Thoracic aorta (tissue), 2 donors: ENCODE data around the gene S100A3. TPM values are rescaled to one million over a fixed set of nuclear protein-coding genes. Genes with fewer than 3 reads are reported as not detected.
"Not testable (repeated sequence)": the region's sequence is repeated elsewhere in the genome, so short reads cannot be mapped to it uniquely, and the experiment has no call there.

Source experiments
- ATAC-seq: fragments of 150-250 bp; one replicate; pipeline ENCODE4 v1.8.0; 2017; ENCODE audit warnings: low read depth; ENCODE audit not compliant: insufficient number of reproducible peaks, low FRiP score
- DNase-seq: peaks from one replicate; pipeline ENCODE4 v3.0.0-alpha.2; 2020; ENCODE audit warnings: low spot score
- H3K27ac ChIP-seq, 2 donors: fragments of 200-600 bp; sonication (generic); 1 replicate in 1 of 2; 2 replicates in 1 of 2; pipeline ENCODE4 v1.5.1; 2016; ENCODE audit warnings: mild to moderate bottlenecking in 2 of 2, moderate library complexity in 2 of 2
- H3K27me3 ChIP-seq: fragments of 200-600 bp; sonication (generic); replicated peaks from 2 replicates; pipeline ENCODE4 v1.6.0; 2016; ENCODE audit warnings: mild to moderate bottlenecking; ENCODE audit not compliant: insufficient read depth
- H3K36me3 ChIP-seq: fragments of 200-600 bp; sonication (generic); one replicate; pipeline ENCODE4 v1.5.1; 2016
- H3K4me1 ChIP-seq, 2 donors: fragments of 200-600 bp; sonication (generic); 1 replicate in 1 of 2; 2 replicates in 1 of 2; pipeline versions ENCODE4 v1.5.1 to v1.6.0; 2016; ENCODE audit warnings: low read depth in 2 of 2, mild to moderate bottlenecking in 1 of 2; ENCODE audit not compliant: control insufficient read depth in 1 of 2
- H3K4me3 ChIP-seq: fragments of 200-600 bp; sonication (generic); 2 replicates; pipeline ENCODE4 v1.5.1; 2016; ENCODE audit warnings: mild to moderate bottlenecking
- H3K9me3 ChIP-seq: fragments of 200-600 bp; sonication (generic); 2 replicates; pipeline ENCODE4 v1.5.1; 2016
- CTCF ChIP-seq: fragments of 200-600 bp; sonication (generic); IDR thresholded peaks from one replicate; pipeline ENCODE4 v1.5.1; 2019; ENCODE audit warnings: antibody characterized with exemption
- total RNA-seq, 2 donors: library from RNA; depleted of rRNA; stranded (reverse); fragments of >200 nt; gene quantifications; one replicate each; pipeline versions ENCODE4 v1.1.0 to v1.2.3, GENCODE V29; 2016

S100A3 gene
- total RNA-seq: 10 to 100 TPM in 1 of 2 donors, 1 to 10 TPM in 1; 3.1 to 25.0 TPM

DNA sequence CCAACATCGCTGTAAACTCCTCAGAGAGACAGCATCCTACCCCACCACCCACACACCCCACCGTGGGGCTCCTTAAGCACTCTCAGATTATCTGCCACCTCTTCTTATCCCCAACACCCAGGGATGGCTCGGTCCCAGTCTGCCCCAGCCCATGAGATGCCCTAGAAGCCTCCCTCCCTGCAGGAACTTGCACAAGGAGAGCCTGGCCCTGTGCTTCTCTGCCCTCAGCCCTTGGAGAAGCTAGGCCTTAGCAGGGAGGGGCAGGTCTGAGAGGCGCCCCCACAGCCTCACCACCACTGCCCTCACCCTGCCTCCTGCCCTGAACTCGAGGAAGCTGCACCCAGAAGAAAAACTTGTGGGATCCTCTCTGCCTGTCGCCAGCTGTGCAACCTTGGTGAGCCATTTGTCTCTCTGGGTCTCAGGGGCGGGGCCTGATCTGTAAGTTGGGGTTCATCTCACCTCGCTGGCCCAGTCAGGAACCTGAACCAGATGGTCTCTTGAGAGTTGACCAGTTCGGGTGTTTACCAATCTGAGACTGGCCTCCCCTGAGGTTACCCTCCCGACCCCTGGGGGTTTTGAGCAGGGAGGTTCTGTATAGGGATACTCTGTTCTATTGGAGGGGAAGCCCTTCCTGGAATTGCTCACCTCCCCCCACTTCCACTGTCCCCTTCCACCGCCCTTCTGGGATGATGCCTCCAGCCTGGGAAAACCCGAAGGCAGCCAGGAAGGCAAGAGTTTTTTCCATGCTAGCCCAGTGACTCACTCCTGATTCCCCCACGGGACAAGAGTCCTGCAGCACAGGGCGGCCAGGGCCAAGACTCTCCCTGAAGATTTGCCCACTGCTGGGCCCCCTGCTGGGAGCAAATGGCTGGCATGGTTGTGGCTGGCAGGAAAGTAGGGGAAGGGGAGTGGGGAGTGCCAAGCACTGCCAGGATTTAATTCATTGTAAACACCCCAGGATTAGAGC is at the start of gene S100A3:
S100A3 (minus strand) TSS at position 537 of the 967 bp plus-strand sequence. CDS start 773 bp downstream, outside the sequence.
- no peaks in the 10 kb centered on the region for H3K9me3 ChIP-seq
- no peak for DNase-seq
- ATAC-seq: peak; percentile 75
- peak within 1 kb of the TSS; percentile 76 to 96 for H3K27ac ChIP-seq
- peak within 1 kb of the TSS; percentile 15 for H3K4me3 ChIP-seq
- peak; percentile 45 for TF ChIP-seq CTCF
- no peaks in the 10 kb centered on the region for H3K36me3 ChIP-seq
- H3K4me1 ChIP-seq: peaks cover 58 to 75% of the 10 kb centered on the region in 2 donors
- H3K27me3 ChIP-seq: no peaks in the 10 kb centered on the region

DNA sequence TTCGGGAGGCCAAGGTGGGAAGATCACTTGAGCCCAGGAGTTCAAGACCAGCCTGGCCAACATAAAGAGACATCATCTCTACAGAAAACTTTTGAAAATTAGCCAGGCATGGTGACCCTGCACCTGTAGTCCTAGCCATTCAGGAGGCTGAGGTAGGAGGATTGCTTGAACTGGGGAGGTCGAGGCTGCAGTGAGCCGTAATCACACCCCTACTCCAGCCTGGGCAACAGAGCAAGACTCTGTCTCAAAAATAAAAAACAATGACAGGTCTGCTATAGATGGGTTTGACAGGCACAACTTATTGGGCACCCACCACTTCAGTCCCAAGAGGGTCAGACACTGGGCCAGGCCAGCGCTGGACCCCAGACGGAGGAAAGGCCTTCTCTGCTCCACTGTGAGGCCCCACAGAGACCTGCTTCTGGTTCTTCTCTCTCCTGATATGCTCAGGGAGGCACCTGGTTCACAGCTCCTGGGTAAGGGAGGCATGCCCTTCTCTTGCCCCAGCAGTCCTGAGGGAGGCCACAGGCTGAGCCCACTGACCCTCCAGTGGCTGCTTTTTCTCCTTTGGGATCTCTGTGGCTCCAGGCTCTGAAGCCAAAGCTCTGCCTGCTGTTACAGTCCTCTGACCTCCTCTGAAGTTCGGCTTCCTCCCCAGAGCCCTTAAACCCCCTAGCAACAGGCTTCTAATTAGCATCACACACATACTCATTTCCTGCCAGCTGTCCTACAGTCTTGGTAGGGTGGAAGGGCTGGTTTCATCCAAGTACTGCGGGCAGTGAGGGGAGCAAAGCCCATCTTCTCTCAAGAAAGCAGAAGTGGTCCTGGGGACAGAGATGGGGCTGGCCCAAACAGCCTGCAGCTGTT is 49.5 kb upstream of the S100A3 start:
- Histone ChIP-seq H3K27ac (no peak overlapping the region), H3K4me3 (no peak overlapping the region), H3K4me1 (no peaks in the 10 kb centered on the region), H3K36me3 (no peaks in the 10 kb centered on the region), H3K9me3 (no peaks in the 10 kb centered on the region), H3K27me3 (no peaks in the 10 kb centered on the region)
- no peak for DNase-seq
- no peak for ATAC-seq
- no peak for TF ChIP-seq CTCF

DNA sequence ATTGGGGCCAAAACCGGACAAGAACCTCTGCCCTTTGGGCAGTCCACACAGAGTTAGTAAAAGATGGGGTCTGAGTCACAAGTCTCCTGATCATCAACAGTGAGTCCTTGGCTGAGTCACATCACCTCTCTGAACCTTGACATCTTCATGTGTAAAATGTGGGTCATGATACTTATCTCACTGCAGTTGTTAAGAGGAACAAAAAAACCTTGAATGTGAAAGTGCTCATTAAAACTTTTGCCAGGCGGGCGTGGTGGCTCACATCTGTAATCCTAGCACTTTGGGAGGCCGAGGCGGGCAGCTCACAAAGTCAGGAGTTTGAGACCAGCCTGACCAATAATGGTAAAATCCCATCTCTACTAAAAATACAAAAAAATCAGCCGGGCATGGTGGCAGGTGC is 48.1 kb upstream of the S100A3 start:
- no peak overlapping the region for H3K4me3 ChIP-seq
- DNase-seq (no peak), ATAC-seq (no peak)
- no peaks in the 10 kb centered on the region for H3K27me3 ChIP-seq
- no peak overlapping the region for H3K27ac ChIP-seq
- TF ChIP-seq CTCF: no peak
- no peaks in the 10 kb centered on the region for H3K9me3 ChIP-seq
- H3K36me3 ChIP-seq: no peaks in the 10 kb centered on the region
- no peaks in the 10 kb centered on the region for H3K4me1 ChIP-seq

GRCh38 chr1:153592748-153593147 is 43.7 kb upstream of the S100A3 start:
- Histone ChIP-seq H3K27me3 (no peaks in the 10 kb centered on the region), H3K36me3 (no peaks in the 10 kb centered on the region), H3K4me1 (no peaks in the 10 kb centered on the region), H3K9me3 (no peaks in the 10 kb centered on the region), H3K4me3 (no peak overlapping the region), H3K27ac (no peak overlapping the region)
- no peak for ATAC-seq
- TF ChIP-seq CTCF: no peak
- DNase-seq: no peak

- Histone ChIP-seq H3K27ac (no peak overlapping the region), H3K27me3 (no peaks in the 10 kb centered on the region), H3K4me1 (no peaks in the 10 kb centered on the region), H3K4me3 (no peak overlapping the region), H3K36me3 (no peaks in the 10 kb centered on the region), H3K9me3 (no peaks in the 10 kb centered on the region)
- ATAC-seq (no peak), DNase-seq (no peak)
- TF ChIP-seq CTCF: no peak
These were observed 39.4 kb upstream of the S100A3 start for GRCh38 chr1:153588482-153588881.

GRCh38 chr1:153588033-153588432 is 39.0 kb upstream of the S100A3 start:
- H3K9me3 ChIP-seq, DNase-seq, H3K27ac ChIP-seq, H3K4me1 ChIP-seq, ATAC-seq, H3K4me3 ChIP-seq, H3K36me3 ChIP-seq, H3K27me3 ChIP-seq: not testable (repeated sequence)
